GM12875 (cell line): ENCODE data around the gene CLEC1A.
A peak's percentile ranks its signal among the peaks of the same experiment; 100 is the strongest.

Experiments
- H3K4me3 ChIP-seq: one replicate; pipeline ENCODE4 v1.5.1; 2011; ENCODE audit warnings: low read depth, low read length, control low read depth
- TF ChIP-seq, protein P1 (sequence below): IDR thresholded peaks from 2 replicates; pipeline ENCODE4 v1.5.1; 2011; ENCODE audit warnings: low read depth, mild to moderate bottlenecking, control low read depth, inconsistent platforms, low read length, moderate library complexity, borderline replicate concordance; ENCODE audit not compliant: insufficient read depth

The CLEC1A gene, protein sequence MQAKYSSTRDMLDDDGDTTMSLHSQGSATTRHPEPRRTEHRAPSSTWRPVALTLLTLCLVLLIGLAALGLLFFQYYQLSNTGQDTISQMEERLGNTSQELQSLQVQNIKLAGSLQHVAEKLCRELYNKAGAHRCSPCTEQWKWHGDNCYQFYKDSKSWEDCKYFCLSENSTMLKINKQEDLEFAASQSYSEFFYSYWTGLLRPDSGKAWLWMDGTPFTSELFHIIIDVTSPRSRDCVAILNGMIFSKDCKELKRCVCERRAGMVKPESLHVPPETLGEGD

DNA sequence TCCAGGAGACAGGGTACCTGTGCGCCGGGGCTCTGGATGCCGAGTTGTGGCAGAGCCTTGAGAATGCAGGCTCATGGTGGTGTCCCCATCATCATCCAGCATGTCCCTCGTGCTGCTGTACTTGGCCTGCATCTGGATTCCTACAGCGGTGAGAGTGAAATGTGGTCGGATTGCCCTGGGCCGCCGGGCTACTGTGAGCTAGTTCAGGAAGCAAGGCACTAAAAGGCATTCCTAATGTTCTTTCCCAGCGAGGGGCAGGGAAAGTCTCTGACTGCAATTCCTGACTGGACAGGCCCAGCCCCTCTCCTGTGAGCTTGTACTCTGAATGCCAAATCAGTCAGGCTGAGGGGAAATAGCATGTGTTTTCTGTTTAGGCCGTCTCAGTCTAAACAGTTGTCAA, at the start of gene CLEC1A:
TSS of gene CLEC1A (minus strand) at position 195 of the 400 bp plus-strand sequence. CDS start at position 132, 63 bp downstream.
- no peak within 1 kb of the TSS for H3K4me3 ChIP-seq
- TF ChIP-seq, protein P1, sequence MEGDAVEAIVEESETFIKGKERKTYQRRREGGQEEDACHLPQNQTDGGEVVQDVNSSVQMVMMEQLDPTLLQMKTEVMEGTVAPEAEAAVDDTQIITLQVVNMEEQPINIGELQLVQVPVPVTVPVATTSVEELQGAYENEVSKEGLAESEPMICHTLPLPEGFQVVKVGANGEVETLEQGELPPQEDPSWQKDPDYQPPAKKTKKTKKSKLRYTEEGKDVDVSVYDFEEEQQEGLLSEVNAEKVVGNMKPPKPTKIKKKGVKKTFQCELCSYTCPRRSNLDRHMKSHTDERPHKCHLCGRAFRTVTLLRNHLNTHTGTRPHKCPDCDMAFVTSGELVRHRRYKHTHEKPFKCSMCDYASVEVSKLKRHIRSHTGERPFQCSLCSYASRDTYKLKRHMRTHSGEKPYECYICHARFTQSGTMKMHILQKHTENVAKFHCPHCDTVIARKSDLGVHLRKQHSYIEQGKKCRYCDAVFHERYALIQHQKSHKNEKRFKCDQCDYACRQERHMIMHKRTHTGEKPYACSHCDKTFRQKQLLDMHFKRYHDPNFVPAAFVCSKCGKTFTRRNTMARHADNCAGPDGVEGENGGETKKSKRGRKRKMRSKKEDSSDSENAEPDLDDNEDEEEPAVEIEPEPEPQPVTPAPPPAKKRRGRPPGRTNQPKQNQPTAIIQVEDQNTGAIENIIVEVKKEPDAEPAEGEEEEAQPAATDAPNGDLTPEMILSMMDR: no peak

DNA sequence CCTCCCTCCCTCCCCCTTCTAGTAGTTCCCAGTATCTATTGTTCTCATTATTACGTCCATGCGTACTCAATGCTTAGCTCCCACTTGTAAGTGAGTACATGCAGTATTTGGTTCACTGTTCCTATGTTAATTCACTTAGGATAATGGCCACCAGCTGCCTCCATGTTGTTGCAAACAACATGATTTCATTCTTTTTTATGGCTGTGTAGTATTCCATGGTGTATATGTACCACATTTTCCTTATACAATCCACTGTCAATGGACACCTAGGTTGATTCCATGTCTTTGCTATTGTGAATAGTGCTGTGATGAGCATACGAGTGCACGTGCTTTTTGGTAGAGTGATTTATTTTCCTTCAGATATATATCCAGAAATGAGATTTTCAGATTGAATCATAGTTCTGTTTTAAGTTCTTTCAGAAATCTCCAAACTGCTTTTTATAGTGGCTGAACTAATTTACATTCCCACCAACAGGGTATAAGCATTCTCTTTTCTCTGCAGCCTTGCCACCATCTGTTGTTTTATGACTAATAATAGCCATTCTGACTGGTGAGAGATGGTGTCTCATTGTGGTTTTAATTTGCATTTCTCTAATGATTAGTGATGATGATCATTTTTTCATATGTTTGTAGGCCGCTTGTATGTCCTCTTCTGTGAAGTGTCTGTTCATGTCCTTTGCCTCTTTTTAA, 49.1 kb upstream of the CLEC1A start:
- TF ChIP-seq, protein P1: no peak
- no peak overlapping the region for H3K4me3 ChIP-seq

DNA sequence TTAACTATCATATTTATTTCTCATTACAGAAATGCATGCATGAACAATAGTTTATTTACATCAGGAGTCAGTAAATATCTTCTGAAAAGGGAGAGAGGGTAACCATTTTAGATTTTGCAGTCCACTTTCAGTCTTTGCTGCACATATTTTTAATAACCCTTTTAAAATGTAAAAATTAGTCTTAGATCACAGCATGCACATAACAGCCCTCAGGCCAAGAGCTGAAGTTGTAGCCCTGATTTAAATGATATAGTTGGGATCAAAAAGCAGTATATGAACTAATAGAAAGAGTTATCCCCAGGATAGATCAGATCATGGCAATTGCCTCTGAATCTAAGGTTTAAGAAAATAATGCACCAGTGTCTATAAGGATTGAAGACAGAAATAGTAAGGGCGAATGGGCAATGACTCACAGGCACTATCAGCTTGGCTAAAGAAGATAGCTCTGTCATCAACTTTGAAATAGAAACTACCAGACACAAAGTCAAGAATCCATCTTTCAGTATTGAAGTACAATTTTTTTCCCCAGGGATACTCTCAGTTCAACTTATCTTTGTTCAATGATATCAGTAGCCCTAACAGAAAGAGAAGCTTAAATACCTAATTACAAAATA, 44.3 kb upstream of the CLEC1A start:
- TF ChIP-seq, protein P1: no peak
- no peak overlapping the region for H3K4me3 ChIP-seq

DNA sequence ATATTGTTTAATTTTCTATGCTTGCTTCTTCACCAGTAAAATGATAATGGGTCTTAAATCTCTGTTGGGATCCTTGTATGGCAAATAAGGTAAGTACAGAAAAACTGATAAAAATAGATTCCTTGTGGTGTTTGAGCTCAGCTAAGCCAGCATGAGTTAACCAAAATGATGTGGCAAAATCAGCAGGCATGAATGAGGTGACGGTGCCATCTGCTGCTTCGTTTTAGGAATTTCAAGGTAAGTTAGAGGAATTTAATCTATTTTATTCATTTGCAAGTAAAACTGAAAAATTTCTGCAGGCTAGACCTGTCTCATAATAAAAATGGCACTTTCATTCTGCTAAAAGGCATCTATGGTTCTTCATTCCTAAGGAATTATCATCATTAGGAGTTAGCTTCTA, 41.2 kb upstream of the CLEC1A start:
- no peak overlapping the region for H3K4me3 ChIP-seq

DNA sequence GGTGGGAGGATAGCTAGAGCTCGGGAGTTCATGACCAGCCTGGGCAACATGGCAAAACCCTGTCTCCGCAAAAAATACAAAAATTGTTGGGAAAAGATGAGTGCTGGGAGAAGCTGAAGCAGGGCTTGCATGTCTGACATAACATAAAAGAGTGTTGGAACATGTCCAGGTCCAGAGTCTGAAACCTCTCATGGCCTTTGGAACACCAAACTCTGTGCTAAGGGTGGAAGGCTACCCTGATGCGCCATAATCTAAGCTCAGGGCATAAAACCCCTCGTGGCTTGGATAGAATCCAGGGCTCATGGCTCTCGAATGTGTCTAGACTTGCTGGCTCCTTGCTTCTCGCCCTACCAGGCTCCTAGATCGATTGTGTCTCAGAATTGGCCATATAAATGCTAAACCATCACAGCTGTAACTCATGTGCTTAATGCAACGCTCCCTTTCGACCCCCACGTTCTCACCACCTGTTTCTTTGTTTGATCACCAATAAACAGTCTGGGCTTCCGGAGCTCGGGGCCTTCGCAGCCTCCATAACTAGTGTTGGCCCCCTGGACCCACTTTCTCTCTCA, 37.9 kb upstream of the CLEC1A start:
- TF ChIP-seq, protein P1: no peak
- no peak overlapping the region for H3K4me3 ChIP-seq

More for the DNA sequence above, 41.2 kb upstream of the CLEC1A start:
- TF ChIP-seq, protein P1: peak; percentile 31; the same call in 1 of the 2 replicates

DNA sequence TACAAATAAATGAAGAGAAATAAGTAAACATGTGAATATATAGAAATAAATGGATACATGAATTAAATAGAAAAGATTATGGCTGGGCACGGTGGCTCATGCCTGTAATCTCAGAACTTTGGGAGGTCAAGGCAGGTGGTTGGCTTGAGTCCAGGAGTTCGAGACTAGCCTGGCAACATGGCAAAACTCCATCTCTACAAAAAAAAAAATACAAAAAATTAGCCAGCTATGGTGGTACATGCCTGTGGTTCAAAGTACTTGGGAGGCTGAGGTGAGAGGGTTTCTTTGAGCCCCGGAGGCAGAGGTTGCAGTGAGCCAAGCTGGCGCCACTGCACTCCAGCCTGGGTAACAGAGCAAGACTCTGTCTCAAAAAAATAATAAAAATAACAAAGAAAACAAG, 36.3 kb upstream of the CLEC1A start:
- no peak overlapping the region for H3K4me3 ChIP-seq
- TF ChIP-seq, protein P1: no peak
